GM12878 (cell line): ENCODE measurements around the gene EEF1G.
"Not testable (repeated sequence)": the region's sequence is repeated elsewhere in the genome, so short reads cannot be mapped to it uniquely, and the experiment has no call there.

Source experiments
- CTCF ChIP-seq, 3 experiments: IDR thresholded peaks in 2 of 3; conservative IDR thresholded peaks in 1 of 3; 2 replicates each; pipeline ENCODE4 v1.5.1; 2011; ENCODE audit warnings: low read depth in 3 of 3, low read length in 3 of 3, mild to moderate bottlenecking in 3 of 3, control low read depth in 2 of 3, moderate library complexity in 2 of 3, inconsistent platforms in 1 of 3, mixed read lengths in 1 of 3; ENCODE audit not compliant: control insufficient read depth in 2 of 3, insufficient read depth in 1 of 3; ENCODE audit errors: extremely low read depth in 1 of 3
- EZH2 ChIP-seq: IDR thresholded peaks from 2 replicates; pipeline ENCODE4 v1.6.1; 2012; ENCODE audit warnings: low read depth, mild to moderate bottlenecking, control low read depth, inconsistent platforms, low read length, borderline replicate concordance; ENCODE audit not compliant: control insufficient read depth
- FOXK2 ChIP-seq: fragments of 450-650 bp; IDR thresholded peaks from 2 replicates; pipeline ENCODE4 v1.6.1; 2017; ENCODE audit warnings: mild to moderate bottlenecking, moderate library complexity
- GABPA ChIP-seq: IDR thresholded peaks from 2 replicates; pipeline ENCODE4 v1.6.1; 2014; ENCODE audit warnings: antibody characterized with exemption, low read depth, mild to moderate bottlenecking, inconsistent platforms
- KAT2A ChIP-seq: conservative IDR thresholded peaks from 2 replicates; pipeline ENCODE4 v1.6.1; 2011; ENCODE audit warnings: low read depth, low read length; ENCODE audit not compliant: control insufficient read depth
- POLR2AphosphoS2 ChIP-seq: IDR thresholded peaks from 2 replicates; pipeline ENCODE4 v1.6.1; 2011; ENCODE audit warnings: low read depth, mild to moderate bottlenecking, low read length, improper control_type of control experiment, moderate library complexity
- POLR2AphosphoS5 ChIP-seq: IDR thresholded peaks from 2 replicates; pipeline ENCODE4 v1.6.1; 2011; ENCODE audit warnings: mild to moderate bottlenecking, low read length, inconsistent platforms
- USF1 ChIP-seq: IDR thresholded peaks from 2 replicates; pipeline ENCODE4 v1.6.1; 2011; ENCODE audit warnings: borderline replicate concordance, low read depth, mild to moderate bottlenecking, moderate library complexity, mixed read lengths, low read length; ENCODE audit not compliant: insufficient read depth; ENCODE audit errors: extremely low read length
- TF ChIP-seq, protein P1 (sequence below): fragments of 450-650 bp; IDR thresholded peaks from 2 replicates; pipeline ENCODE4 v1.6.1; 2016; ENCODE audit warnings: mild to moderate bottlenecking, moderate library complexity, borderline replicate concordance
- TF ChIP-seq, protein P2 (sequence below): fragments of 450-650 bp; IDR thresholded peaks from 2 replicates; pipeline ENCODE4 v1.6.1; 2018; ENCODE audit warnings: mild to moderate bottlenecking, low read depth, moderate library complexity; ENCODE audit not compliant: partially characterized antibody

DNA sequence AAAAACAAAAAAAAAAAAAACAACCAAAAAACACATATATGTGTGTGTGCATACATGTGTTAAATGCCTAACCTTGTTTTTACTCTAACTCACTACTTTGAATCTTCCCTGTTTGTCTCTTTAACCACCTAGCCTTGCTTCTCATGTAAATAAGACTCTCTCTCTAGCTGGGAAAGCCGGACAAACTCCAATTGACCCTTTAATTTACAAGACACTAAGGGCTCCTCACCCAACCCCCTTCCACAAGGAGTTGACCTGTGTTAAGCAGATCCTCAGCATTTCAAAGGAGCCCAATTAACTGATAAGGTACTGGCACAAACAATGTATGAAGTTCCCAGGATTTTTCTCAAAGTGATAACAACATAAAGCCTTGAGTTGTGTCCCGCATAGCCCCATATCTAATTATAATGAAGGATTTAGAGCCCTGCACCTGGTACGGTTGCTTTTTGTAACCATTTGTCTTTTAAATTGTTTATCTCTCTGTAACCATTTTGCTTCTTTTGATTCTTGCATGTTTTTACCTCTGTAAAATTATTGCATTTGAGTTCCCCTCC, 11.9 kb downstream of the EEF1G start:
- TF ChIP-seq POLR2AphosphoS5; GABPA; USF1; FOXK2; POLR2AphosphoS2; KAT2A; EZH2; CTCF (IDR thresholded peaks at IDR 0.05 in 2 of 3, conservative IDR thresholded peaks at IDR 0.05 in 1 of 3; ENCODE audit: control insufficient read depth in 2 of 3, extremely low read depth in 1 of 3, insufficient read depth in 1 of 3, low read depth in 3 of 3, low read length in 3 of 3): not testable (repeated sequence)
- TF ChIP-seq, protein P1, sequence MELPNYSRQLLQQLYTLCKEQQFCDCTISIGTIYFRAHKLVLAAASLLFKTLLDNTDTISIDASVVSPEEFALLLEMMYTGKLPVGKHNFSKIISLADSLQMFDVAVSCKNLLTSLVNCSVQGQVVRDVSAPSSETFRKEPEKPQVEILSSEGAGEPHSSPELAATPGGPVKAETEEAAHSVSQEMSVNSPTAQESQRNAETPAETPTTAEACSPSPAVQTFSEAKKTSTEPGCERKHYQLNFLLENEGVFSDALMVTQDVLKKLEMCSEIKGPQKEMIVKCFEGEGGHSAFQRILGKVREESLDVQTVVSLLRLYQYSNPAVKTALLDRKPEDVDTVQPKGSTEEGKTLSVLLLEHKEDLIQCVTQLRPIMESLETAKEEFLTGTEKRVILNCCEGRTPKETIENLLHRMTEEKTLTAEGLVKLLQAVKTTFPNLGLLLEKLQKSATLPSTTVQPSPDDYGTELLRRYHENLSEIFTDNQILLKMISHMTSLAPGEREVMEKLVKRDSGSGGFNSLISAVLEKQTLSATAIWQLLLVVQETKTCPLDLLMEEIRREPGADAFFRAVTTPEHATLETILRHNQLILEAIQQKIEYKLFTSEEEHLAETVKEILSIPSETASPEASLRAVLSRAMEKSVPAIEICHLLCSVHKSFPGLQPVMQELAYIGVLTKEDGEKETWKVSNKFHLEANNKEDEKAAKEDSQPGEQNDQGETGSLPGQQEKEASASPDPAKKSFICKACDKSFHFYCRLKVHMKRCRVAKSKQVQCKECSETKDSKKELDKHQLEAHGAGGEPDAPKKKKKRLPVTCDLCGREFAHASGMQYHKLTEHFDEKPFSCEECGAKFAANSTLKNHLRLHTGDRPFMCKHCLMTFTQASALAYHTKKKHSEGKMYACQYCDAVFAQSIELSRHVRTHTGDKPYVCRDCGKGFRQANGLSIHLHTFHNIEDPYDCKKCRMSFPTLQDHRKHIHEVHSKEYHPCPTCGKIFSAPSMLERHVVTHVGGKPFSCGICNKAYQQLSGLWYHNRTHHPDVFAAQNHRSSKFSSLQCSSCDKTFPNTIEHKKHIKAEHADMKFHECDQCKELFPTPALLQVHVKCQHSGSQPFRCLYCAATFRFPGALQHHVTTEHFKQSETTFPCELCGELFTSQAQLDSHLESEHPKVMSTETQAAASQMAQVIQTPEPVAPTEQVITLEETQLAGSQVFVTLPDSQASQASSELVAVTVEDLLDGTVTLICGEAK: not testable (repeated sequence)
- TF ChIP-seq, protein P2, sequence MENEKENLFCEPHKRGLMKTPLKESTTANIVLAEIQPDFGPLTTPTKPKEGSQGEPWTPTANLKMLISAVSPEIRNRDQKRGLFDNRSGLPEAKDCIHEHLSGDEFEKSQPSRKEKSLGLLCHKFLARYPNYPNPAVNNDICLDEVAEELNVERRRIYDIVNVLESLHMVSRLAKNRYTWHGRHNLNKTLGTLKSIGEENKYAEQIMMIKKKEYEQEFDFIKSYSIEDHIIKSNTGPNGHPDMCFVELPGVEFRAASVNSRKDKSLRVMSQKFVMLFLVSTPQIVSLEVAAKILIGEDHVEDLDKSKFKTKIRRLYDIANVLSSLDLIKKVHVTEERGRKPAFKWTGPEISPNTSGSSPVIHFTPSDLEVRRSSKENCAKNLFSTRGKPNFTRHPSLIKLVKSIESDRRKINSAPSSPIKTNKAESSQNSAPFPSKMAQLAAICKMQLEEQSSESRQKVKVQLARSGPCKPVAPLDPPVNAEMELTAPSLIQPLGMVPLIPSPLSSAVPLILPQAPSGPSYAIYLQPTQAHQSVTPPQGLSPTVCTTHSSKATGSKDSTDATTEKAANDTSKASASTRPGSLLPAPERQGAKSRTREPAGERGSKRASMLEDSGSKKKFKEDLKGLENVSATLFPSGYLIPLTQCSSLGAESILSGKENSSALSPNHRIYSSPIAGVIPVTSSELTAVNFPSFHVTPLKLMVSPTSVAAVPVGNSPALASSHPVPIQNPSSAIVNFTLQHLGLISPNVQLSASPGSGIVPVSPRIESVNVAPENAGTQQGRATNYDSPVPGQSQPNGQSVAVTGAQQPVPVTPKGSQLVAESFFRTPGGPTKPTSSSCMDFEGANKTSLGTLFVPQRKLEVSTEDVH: not testable (repeated sequence)
